ENCODE measurements around the gene CAMK1G.

Gene CAMK1G

GRCh38 chr1:209595028-209595427 is 11.5 kb downstream of the CAMK1G start:
- TF ChIP-seq CTCF (IDR thresholded peaks at IDR 0.05; ENCODE audit: control insufficient read depth, extremely low read depth, insufficient read depth): no peak
- no peak for DNase-seq (ENCODE audit: low read depth)

GRCh38 chr1:209595599-209596285 is 12.2 kb downstream of the CAMK1G start:
- no peak for TF ChIP-seq CTCF (IDR thresholded peaks at IDR 0.05; ENCODE audit: control insufficient read depth, extremely low read depth, insufficient read depth)
- H3K4me3 ChIP-seq (ENCODE audit: low read depth, low read length): no peak overlapping the region
- no peak for DNase-seq (ENCODE audit: low read depth)

More at GRCh38 chr1:209595028-209595427, 11.5 kb downstream of the CAMK1G start:
- no peak overlapping the region for H3K4me3 ChIP-seq (ENCODE audit: low read depth, low read length)

- DNase-seq (ENCODE audit: low read depth): no peak
- TF ChIP-seq CTCF (IDR thresholded peaks at IDR 0.05; ENCODE audit: control insufficient read depth, extremely low read depth, insufficient read depth): no peak
- no peak overlapping the region for H3K4me3 ChIP-seq (ENCODE audit: low read depth, low read length)
Measured at GRCh38 chr1:209597499-209597898, 14.0 kb downstream of the CAMK1G start.

- DNase-seq (ENCODE audit: low read depth): no peak
- TF ChIP-seq CTCF (IDR thresholded peaks at IDR 0.05; ENCODE audit: control insufficient read depth, extremely low read depth, insufficient read depth): no peak
- no peak overlapping the region for H3K4me3 ChIP-seq (ENCODE audit: low read depth, low read length)
Measured at GRCh38 chr1:209598227-209598626, 14.7 kb downstream of the CAMK1G start.

- DNase-seq (ENCODE audit: low read depth): no peak
- H3K4me3 ChIP-seq (ENCODE audit: low read depth, low read length): no peak overlapping the region
- TF ChIP-seq CTCF (IDR thresholded peaks at IDR 0.05; ENCODE audit: control insufficient read depth, extremely low read depth, insufficient read depth): no peak
Measured at GRCh38 chr1:209600541-209600940, 17.0 kb downstream of the CAMK1G start.

- TF ChIP-seq CTCF (IDR thresholded peaks at IDR 0.05; ENCODE audit: control insufficient read depth, extremely low read depth, insufficient read depth): peak; percentile 87
- peak; percentile 23 for DNase-seq (ENCODE audit: low read depth)
- no peak overlapping the region for H3K4me3 ChIP-seq (ENCODE audit: low read depth, low read length)
Measured at GRCh38 chr1:209601809-209602657, 18.5 kb downstream of the CAMK1G start.
